CD14-positive monocyte (primary cell): ENCODE measurements around the gene ATG16L2. TPM values are rescaled to one million over a fixed set of nuclear protein-coding genes. Genes with fewer than 3 reads are reported as not detected.

ENCODE experiments used
- DNase-seq, 3 donors: peaks; one replicate each; pipeline ENCODE4 v3.0.0-alpha.2; 2011 to 2022
- H2AFZ ChIP-seq: 2 replicates; pipeline ENCODE4 v1.6.0; 2012; ENCODE audit warnings: mild to moderate bottlenecking, low read depth, low read length, inconsistent platforms; ENCODE audit not compliant: insufficient read depth, poor library complexity, severe bottlenecking
- H3K27ac ChIP-seq, 2 donors: 1 replicate in 1 of 2; 2 replicates in 1 of 2; pipeline ENCODE4 v1.5.1; 2012 to 2013; ENCODE audit warnings: low read length in 2 of 2, control low read depth in 1 of 2, inconsistent platforms in 1 of 2, low read depth in 1 of 2, mild to moderate bottlenecking in 1 of 2
- H3K27me3 ChIP-seq, 2 donors: one replicate each; pipeline versions ENCODE4 v1.6.0 to v1.6.1; 2011 to 2013; ENCODE audit warnings: low read length in 2 of 2; ENCODE audit not compliant: control insufficient read depth in 2 of 2, insufficient read depth in 2 of 2
- H3K36me3 ChIP-seq, 2 donors: replicated peaks in 1 of 2; 1 replicate in 1 of 2; 2 replicates in 1 of 2; pipeline versions ENCODE4 v1.5.1 to v1.6.1; 2012 to 2013; ENCODE audit warnings: low read length in 2 of 2, control low read depth in 1 of 2, inconsistent platforms in 1 of 2, mild to moderate bottlenecking in 1 of 2; ENCODE audit not compliant: insufficient read depth in 2 of 2, control insufficient read depth in 1 of 2
- H3K4me1 ChIP-seq, 2 donors: 1 replicate in 1 of 2; 2 replicates in 1 of 2; pipeline versions ENCODE4 v1.5.1 to v1.6.1; 2012 to 2013; ENCODE audit warnings: low read length in 2 of 2, control low read depth in 1 of 2, inconsistent platforms in 1 of 2, mild to moderate bottlenecking in 1 of 2, moderate library complexity in 1 of 2; ENCODE audit not compliant: insufficient read depth in 2 of 2, control insufficient read depth in 1 of 2
- H3K4me2 ChIP-seq: replicated peaks from 2 replicates; pipeline ENCODE3; 2012; ENCODE audit warnings: low read length, moderate library complexity, mild to moderate bottlenecking; ENCODE audit not compliant: poor library complexity, severe bottlenecking; ENCODE audit errors: extremely low read depth
- H3K4me3 ChIP-seq, 3 experiments: fragments of 200-600 bp in 1 of 3; sonication (generic) in 1 of 3; replicated peaks in 1 of 3; 1 replicate in 2 of 3; 2 replicates in 1 of 3; pipeline ENCODE4 v1.5.1; 2011 to 2013; ENCODE audit warnings: low read length in 3 of 3, mild to moderate bottlenecking in 3 of 3, control low read depth in 2 of 3, low read depth in 2 of 3, inconsistent platforms in 1 of 3, moderate library complexity in 1 of 3
- H3K79me2 ChIP-seq: 2 replicates; pipeline ENCODE4 v1.6.0; 2012; ENCODE audit warnings: mild to moderate bottlenecking, control low read depth, inconsistent platforms, low read length, moderate library complexity; ENCODE audit not compliant: insufficient read depth
- H3K9ac ChIP-seq: 2 replicates; pipeline ENCODE4 v1.6.0; 2017; ENCODE audit warnings: low read length, mild to moderate bottlenecking; ENCODE audit not compliant: insufficient read depth, poor library complexity, severe bottlenecking
- H3K9me3 ChIP-seq, 2 donors: replicated peaks in 1 of 2; 1 replicate in 1 of 2; 2 replicates in 1 of 2; pipeline versions ENCODE4 v1.5.1 to v1.6.1; 2012 to 2013; ENCODE audit warnings: low read length in 2 of 2, control low read depth in 1 of 2; ENCODE audit not compliant: control insufficient read depth in 1 of 2, insufficient read depth in 1 of 2
- H4K20me1 ChIP-seq: 2 replicates; pipeline ENCODE4 v1.6.0; 2012; ENCODE audit warnings: mild to moderate bottlenecking, low read length, control low read depth, moderate library complexity; ENCODE audit not compliant: insufficient read depth
- H3K27ac Mint-ChIP-seq, 7 donors: one replicate each; pipeline ENCODE4 v1.8.0; 2020; ENCODE audit warnings: mild to moderate bottlenecking in 7 of 7, mixed read lengths in 7 of 7, moderate library complexity in 6 of 7, inconsistent platforms in 2 of 7
- H3K27me3 Mint-ChIP-seq, 3 donors: one replicate each; pipeline ENCODE4 v1.8.0; 2021 to 2022; ENCODE audit warnings: low read depth in 3 of 3, mild to moderate bottlenecking in 3 of 3, mixed read lengths in 3 of 3, moderate library complexity in 3 of 3, inconsistent platforms in 1 of 3
- H3K36me3 Mint-ChIP-seq, 2 donors: one replicate each; pipeline ENCODE4 v1.8.0; 2020; ENCODE audit warnings: mixed read lengths in 2 of 2, inconsistent platforms in 1 of 2, mild to moderate bottlenecking in 1 of 2
- H3K4me1 Mint-ChIP-seq: one replicate; pipeline ENCODE4 v1.8.0; 2020; ENCODE audit warnings: mild to moderate bottlenecking, mixed read lengths
- H3K4me3 Mint-ChIP-seq, 2 donors: one replicate each; pipeline ENCODE4 v1.8.0; 2020; ENCODE audit warnings: mild to moderate bottlenecking in 2 of 2, mixed read lengths in 2 of 2, moderate library complexity in 1 of 2
- H3K9me3 Mint-ChIP-seq, 7 donors: one replicate each; pipeline ENCODE4 v1.8.0; 2020 to 2022; ENCODE audit warnings: mixed read lengths in 7 of 7, mild to moderate bottlenecking in 6 of 7, moderate library complexity in 6 of 7, inconsistent platforms in 2 of 7
- CTCF ChIP-seq: fragments of 200-600 bp; IDR thresholded peaks from one replicate; pipeline ENCODE4 v1.8.0; 2022; ENCODE audit warnings: antibody characterized with exemption, mild to moderate bottlenecking
- whole genome bisulfite sequencing: methylation state at CpG from one replicate; pipeline ENCODE4 v1.1.5; 2013; ENCODE audit warnings: missing lambda C conversion rate; ENCODE audit not compliant: insufficient coverage; 5-methylcytosine and 5-hydroxymethylcytosine counted together
- intact Hi-C, 2 donors: fragments of 100-400 bp; cut with micrococcal nuclease; formaldehyde crosslinking; loops; one replicate each; pipeline versions ENCODE4 v1.15.0 to v1.15.1; 2023
- polyA plus RNA-seq, 3 donors: library from polyadenylated mRNA; depleted of rRNA in 1 of 3; unstranded in 2 of 3; stranded (reverse) in 1 of 3; fragments of 300-500 nt in 2 of 3; fragments of >200 nt in 1 of 3; fragmentation: Illumina TruSeq in 2 of 3; gene quantifications; 1 replicate in 2 of 3; 2 replicates in 1 of 3; pipeline ENCODE4 v1.2.3, GENCODE V29; 2012 to 2021

The ATG16L2 gene
- polyA plus RNA-seq, 3 donors: 36.9 to 975 (median 46.8) TPM

GRCh38 chr11:72776117-72776843 lies 37.9 kb upstream of the ATG16L2 start:
- Mint-ChIP-seq H3K36me3 (peaks cover 4 to 19% of the 10 kb centered on the region in 2 donors), H3K9me3 (peaks cover 0 to 2% (median 0%) of the 10 kb centered on the region in 7 donors), H3K4me3 (peak overlapping the region in 1 of 2 donors; percentile 55), H3K27ac (peak overlapping the region in 1 of 7 donors; percentile 44), H3K27me3 (peaks cover 20 to 29% (median 26%) of the 10 kb centered on the region in 3 donors), H3K4me1 (peaks cover 33% of the 10 kb centered on the region)
- Histone ChIP-seq H3K79me2 (no peaks in the 10 kb centered on the region), H2AFZ (no peak overlapping the region), H3K36me3 (no peaks in the 10 kb centered on the region), H3K4me2 (peak overlapping the region; percentile 16), H3K9ac (no peak overlapping the region), H3K27ac (no peak overlapping the region), H4K20me1 (peaks cover 16% of the 10 kb centered on the region), H3K4me3 (no peak overlapping the region), H3K9me3 (no peaks in the 10 kb centered on the region), H3K4me1 (peaks cover 21 to 29% of the 10 kb centered on the region in 2 donors), H3K27me3 (peaks cover 3 to 18% of the 10 kb centered on the region in 2 donors)
- intact Hi-C loops: no loop called here
- no peak for DNase-seq
- WGBS: 74% methylated on average over 8 of the region's 9 CpGs
- TF ChIP-seq CTCF: no peak

DNA sequence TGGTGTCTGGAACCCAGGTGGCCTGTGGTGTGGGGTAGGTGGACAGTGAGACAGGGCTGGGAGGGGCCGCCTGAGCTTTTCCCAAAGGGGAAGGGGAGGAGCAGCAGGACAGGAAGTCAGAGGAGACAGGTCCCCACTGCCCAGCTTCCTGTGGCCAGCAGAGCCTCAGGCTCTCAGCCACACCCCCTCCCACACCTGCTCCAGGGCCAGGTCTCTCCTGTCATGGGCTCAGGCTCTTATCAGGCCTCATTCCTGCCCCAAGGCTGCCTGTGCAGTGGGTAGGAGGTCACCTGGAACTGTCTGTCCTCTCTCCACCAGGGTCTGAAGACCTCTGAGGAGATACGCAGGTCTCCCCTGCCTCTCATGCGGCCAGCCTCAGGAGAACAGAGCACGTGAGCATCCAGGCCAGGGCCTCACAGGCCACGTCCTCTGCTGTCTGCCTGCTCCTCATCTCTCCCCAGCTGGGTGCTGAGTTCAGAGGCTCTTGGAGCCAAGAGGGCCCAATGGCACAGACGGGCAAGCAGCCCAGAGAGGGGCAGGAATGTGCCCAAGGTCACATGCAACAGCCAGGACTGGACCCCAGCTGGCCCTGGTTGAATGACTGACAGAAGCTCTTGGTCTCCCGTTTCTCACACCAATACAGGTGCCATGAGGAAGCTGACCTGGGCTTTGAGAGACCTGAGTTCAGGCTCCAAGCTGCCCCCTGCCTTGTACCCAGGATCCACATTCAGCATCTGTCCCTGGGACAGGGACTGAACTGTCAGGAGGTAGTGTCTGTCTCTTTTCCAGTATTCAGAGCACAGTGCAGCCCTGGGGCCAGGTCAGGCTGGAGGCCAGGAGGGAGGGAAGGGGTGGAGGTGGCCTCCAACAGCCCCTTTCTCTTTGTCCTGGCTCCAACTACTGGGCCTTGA lies 37.1 kb upstream of the ATG16L2 start:
- Histone ChIP-seq H3K27me3 (peaks cover 3 to 22% of the 10 kb centered on the region in 2 donors), H3K4me3 (no peak overlapping the region), H3K36me3 (no peaks in the 10 kb centered on the region), H2AFZ (no peak overlapping the region), H3K27ac (no peak overlapping the region), H3K9ac (no peak overlapping the region), H4K20me1 (peaks cover 16% of the 10 kb centered on the region), H3K4me1 (peaks cover 25 to 34% of the 10 kb centered on the region in 2 donors), H3K79me2 (no peaks in the 10 kb centered on the region), H3K4me2 (peak overlapping the region; percentile 16), H3K9me3 (no peaks in the 10 kb centered on the region)
- no peak for TF ChIP-seq CTCF
- Mint-ChIP-seq H3K9me3 (peaks cover 0 to 2% (median 0%) of the 10 kb centered on the region in 7 donors), H3K4me1 (peaks cover 36% of the 10 kb centered on the region), H3K4me3 (peak overlapping the region in 1 of 2 donors; percentile 55), H3K36me3 (peaks cover 7 to 22% of the 10 kb centered on the region in 2 donors), H3K27ac (peak overlapping the region in 1 of 7 donors; percentile 25), H3K27me3 (peaks cover 22 to 33% (median 29%) of the 10 kb centered on the region in 3 donors)
- intact Hi-C loops: no loop called here
- 96% methylated on average over 6 of the region's 7 CpGs for WGBS
- DNase-seq: peak in 1 of 3 donors; percentile 34
